Activated T-cell treated with anti-CD3 and anti-CD28 coated beads, Interleukin-2, amount 50 U/mL, for 72 hours (primary cell): ENCODE results near the gene ABCA2. TPM values are rescaled to one million over a fixed set of nuclear protein-coding genes. Genes with fewer than 3 reads are reported as not detected.

Experiments used
- ATAC-seq, 2 donors: fragments of 150-1000 bp; cut with Tn5 transposase; replicated peaks in 1 of 2; 2 replicates each; pipeline ENCODE4 v1.10.0; 2021; ENCODE audit warnings: moderate library complexity in 2 of 2, mild to moderate bottlenecking in 1 of 2
- DNase-seq, 2 donors: peaks; one replicate each; pipeline ENCODE4 v3.0.0; 2021 to 2022; ENCODE audit warnings: mixed read lengths in 1 of 2
- H3K27ac Mint-ChIP-seq: one replicate; pipeline ENCODE4 v1.8.0; 2022; ENCODE audit warnings: mild to moderate bottlenecking, moderate library complexity, mixed read lengths
- H3K27me3 Mint-ChIP-seq: one replicate; pipeline ENCODE4 v1.8.0; 2022; ENCODE audit warnings: low read depth, mixed read lengths
- H3K36me3 Mint-ChIP-seq, 2 donors: one replicate each; pipeline ENCODE4 v1.8.0; 2022; ENCODE audit warnings: mixed read lengths in 2 of 2, mild to moderate bottlenecking in 1 of 2; ENCODE audit not compliant: insufficient read depth in 2 of 2
- H3K4me1 Mint-ChIP-seq: one replicate; pipeline ENCODE4 v1.8.0; 2022; ENCODE audit warnings: low read depth, mixed read lengths
- H3K4me3 Mint-ChIP-seq, 2 donors: one replicate each; pipeline ENCODE4 v1.8.0; 2022; ENCODE audit warnings: mild to moderate bottlenecking in 2 of 2, mixed read lengths in 2 of 2, moderate library complexity in 2 of 2
- H3K9me3 Mint-ChIP-seq, 2 donors: one replicate each; pipeline ENCODE4 v1.8.0; 2022; ENCODE audit warnings: mixed read lengths in 2 of 2
- total RNA-seq, 2 donors: library from RNA; stranded (reverse); gene quantifications; one replicate each; pipeline ENCODE4 v1.2.3, GENCODE V29; 2022

ABCA2 gene
- total RNA-seq, 2 donors from 2014 or later, result 23.9 to 27.5 TPM

DNA sequence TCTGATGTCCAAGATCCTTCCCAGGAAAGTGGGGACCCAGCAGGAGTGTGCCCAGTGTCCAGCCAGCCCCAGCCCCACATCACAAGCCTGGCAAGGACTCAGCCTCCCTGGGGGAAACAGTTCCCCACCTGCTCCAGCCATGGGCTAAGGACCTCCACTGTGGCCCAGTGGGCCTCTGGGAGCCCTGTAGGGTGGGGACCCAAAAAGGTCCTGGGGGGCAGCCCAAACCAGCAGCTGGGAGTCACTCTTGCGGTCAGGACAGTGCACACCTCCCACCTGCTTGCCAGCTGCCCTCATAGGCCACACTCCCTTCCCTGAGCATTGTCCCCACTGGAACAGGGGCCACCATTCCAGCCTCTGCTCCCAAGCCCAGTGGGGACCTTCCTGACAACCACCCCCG, 1.7 kb downstream of the ABCA2 start:
- Mint-ChIP-seq H3K36me3 (no peaks in the 10 kb centered on the region), H3K4me1 (peaks cover 24% of the 10 kb centered on the region), H3K27ac (no peak overlapping the region), H3K27me3 (no peaks in the 10 kb centered on the region), H3K9me3 (no peaks in the 10 kb centered on the region), H3K4me3 (no peak overlapping the region)
- no peak for DNase-seq
- no peak for ATAC-seq

DNA sequence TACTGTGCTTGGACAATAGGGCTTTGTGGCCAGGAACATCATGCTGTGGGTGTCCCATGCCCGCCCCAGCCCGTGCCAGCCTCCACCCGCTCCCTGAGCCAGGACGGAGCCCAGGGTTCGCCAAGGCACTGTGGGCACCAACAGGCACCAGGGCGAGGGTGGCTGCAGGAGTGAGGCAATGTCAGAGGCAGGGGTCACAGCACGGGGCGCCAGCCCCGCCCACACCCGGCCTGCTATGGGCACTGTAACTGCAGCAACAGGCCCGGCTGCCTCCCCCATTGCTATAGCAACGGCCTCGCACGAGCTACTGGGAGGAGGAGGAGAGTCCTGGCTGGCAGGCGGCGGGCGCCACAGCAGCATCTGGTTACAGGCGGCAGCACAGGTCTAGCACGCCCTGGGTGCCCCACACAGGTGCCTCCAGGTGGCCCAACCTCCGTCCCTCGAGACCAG, 2.5 kb downstream of the ABCA2 start:
- no peak overlapping the region for H3K27ac Mint-ChIP-seq
- H3K27me3 Mint-ChIP-seq, result no peaks in the 10 kb centered on the region
- H3K36me3 Mint-ChIP-seq, result no peaks in the 10 kb centered on the region
- no peak for ATAC-seq
- no peak overlapping the region for H3K4me3 Mint-ChIP-seq
- peaks cover 18% of the 10 kb centered on the region for H3K4me1 Mint-ChIP-seq
- no peaks in the 10 kb centered on the region for H3K9me3 Mint-ChIP-seq
- DNase-seq, result no peak

DNA sequence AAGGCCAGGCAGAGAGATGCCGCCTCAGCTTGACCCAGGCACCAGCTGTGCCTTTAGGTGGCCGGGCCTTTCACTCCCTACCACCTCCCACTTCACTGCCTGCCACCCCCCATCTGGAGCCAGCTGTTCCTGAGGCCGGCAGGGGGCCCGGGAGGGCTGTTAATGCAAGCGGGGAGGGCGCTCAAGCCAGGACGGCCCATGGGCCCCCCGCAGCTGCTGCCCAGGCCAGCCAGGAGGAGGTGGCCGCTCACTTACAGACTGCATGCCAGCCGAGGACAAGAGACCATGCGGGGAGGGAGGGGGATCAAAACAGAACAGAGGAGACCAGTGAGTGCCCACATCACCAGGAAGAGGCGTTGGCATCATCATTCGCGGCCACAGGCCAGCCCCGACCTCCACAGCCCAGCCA, 4.5 kb downstream of the ABCA2 start:
- DNase-seq (no peak), ATAC-seq (no peak)
- Mint-ChIP-seq H3K9me3 (no peaks in the 10 kb centered on the region), H3K4me3 (no peak overlapping the region), H3K27me3 (no peaks in the 10 kb centered on the region), H3K36me3 (no peaks in the 10 kb centered on the region), H3K27ac (no peak overlapping the region), H3K4me1 (no peaks in the 10 kb centered on the region)

DNA sequence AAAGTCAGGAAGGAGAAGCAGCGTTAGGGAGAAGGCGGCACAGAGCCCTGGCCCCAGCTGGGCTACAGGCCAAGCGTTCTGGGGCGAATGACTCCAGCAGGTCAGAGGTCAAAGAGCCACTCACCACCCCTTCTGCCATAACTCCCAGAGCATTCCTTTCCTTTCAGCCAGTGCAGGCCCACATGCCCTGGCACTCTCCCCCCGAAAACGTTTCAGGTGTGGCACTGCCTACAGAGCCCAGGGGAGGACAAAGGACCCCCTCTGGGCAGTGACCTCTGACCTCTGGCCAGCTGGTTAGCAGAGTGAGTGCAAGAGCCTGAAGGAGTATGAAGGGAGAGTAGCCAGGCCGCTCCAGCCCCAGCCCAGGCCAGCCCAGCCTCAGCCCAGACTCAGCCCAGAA, 4.9 kb downstream of the ABCA2 start:
- no peak for ATAC-seq
- H3K36me3 Mint-ChIP-seq, result no peaks in the 10 kb centered on the region

DNA sequence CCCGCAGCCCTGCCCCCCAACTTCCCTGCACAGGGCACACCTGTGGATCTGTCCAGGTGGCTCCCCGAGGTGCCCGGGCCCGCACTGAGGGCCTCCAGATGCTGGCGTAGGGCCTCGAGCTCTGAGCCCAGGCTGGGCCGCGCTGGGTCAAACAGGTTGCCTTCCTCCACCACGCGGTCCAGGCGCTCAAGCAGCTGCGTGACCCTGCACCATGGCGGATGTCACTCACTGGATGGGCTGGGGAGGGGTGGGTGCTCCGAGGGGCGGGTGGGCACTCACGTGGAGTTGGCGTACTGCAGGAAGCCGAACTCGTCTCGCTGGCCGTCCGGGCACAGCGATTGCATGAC, 5.4 kb downstream of the ABCA2 start:
- Mint-ChIP-seq H3K4me3 (no peak overlapping the region), H3K27me3 (no peaks in the 10 kb centered on the region), H3K36me3 (no peaks in the 10 kb centered on the region), H3K9me3 (no peaks in the 10 kb centered on the region), H3K27ac (no peak overlapping the region), H3K4me1 (no peaks in the 10 kb centered on the region)
- ATAC-seq, result peak in 1 of 2 donors; percentile 1
- no peak for DNase-seq

More for the DNA sequence above, 4.9 kb downstream of the ABCA2 start:
- H3K4me1 Mint-ChIP-seq, result no peaks in the 10 kb centered on the region
- no peaks in the 10 kb centered on the region for H3K27me3 Mint-ChIP-seq
- H3K4me3 Mint-ChIP-seq, result no peak overlapping the region
- H3K9me3 Mint-ChIP-seq, result no peaks in the 10 kb centered on the region
- no peak for DNase-seq
- H3K27ac Mint-ChIP-seq, result no peak overlapping the region

DNA sequence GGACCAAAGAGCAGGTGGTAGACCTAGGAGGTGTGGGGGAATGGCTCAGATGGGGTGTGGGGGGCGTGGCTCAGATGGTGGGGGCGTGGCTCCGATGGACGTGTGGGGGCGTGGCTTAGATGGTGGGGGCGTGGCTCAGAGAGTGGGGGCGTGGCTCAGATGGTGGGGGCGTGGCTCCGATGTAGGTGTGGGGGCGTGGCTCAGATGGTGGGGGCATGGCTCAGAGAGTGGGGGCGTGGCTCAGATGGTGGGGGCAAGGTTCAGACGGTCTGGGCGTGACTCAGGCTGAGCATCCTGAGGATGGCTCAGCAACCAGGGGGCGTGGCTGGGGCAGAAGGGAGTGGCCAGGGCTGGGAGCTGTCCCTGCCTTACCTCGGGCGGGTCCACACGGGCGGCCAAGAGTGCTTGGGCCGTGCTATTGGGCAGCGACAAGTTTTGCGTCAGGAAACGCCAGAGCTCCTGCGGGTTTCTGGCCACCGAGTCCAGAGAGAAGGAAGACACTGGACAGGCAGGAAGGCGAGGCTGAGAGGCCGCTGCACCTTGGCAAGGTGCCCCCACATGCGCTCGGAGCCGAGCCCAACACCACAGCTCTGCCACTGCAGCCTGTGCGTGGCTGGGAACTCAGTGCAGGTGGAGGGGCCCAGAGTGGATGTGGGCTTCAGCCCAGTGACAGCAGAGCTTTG, 5.9 kb downstream of the ABCA2 start:
- H3K36me3 Mint-ChIP-seq, result no peaks in the 10 kb centered on the region
- H3K27me3 Mint-ChIP-seq, result no peaks in the 10 kb centered on the region
- no peaks in the 10 kb centered on the region for H3K9me3 Mint-ChIP-seq
- no peak overlapping the region for H3K27ac Mint-ChIP-seq
- ATAC-seq, result peak; percentile 89 to 93
- no peaks in the 10 kb centered on the region for H3K4me1 Mint-ChIP-seq
- DNase-seq, result peak; percentile 88
- H3K4me3 Mint-ChIP-seq, result no peak overlapping the region

DNA sequence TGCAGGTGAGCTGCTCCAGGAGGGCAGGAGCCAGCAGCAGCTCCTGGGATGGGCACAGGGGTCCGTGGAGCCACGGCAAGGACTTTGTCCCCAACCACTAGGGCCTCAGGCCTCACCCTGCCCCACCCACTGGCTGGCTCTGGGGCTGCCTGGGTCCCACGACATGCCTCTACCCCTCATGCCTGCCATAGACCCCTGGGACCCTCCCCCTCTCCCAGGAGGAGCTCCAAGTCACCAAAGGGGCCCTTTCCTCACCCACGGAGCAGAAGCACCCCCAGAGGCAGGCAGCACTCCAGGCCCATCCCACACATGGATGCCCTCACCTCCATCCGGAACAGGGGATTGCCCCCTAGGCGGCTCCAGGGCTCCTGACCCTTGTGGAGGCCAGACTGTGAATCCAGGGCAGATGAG, 6.5 kb downstream of the ABCA2 start:
- Mint-ChIP-seq H3K4me3 (no peak overlapping the region), H3K27ac (no peak overlapping the region), H3K36me3 (no peaks in the 10 kb centered on the region), H3K9me3 (no peaks in the 10 kb centered on the region), H3K4me1 (no peaks in the 10 kb centered on the region), H3K27me3 (no peaks in the 10 kb centered on the region)
- ATAC-seq, result peak in 1 of 2 donors; percentile 10
- DNase-seq, result no peak

DNA sequence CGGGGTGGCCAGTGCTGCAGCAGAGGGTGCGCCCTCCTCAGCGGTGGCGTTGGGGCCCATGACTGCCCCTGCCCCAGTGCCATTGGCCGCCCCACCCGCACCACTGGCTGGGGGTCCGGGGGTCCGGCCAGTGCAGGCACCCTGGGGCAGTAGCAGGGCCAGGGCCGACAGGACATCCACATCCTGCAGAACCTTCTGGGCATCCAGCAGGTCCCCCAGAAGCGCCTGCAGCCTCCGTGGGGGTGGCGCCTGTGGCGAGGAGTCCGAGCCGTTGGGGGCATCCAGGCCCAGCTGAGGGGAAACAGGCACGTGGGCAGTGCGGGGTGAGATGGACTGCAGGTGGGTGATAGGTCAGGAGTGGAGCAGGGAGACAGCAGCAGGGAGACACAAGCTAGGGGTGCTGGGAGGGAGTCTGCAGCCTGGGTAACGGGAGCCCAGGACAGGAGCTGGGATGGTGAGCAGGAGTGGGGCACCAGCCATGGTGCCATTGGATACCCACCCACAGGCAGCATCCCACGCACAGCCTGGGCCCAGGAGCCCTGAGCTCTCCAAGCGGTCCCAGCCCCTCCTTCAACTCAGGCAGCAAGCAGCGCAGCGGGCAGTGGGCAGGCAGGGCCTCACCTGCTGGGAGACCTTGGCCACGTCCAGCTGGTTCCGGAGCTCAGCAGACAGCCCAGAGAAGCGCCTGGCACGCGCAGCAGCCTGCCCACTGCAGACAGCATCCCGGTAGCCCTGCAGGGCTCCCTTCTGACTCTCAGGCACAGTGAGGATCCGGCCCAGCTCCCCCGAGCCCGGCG, 7.1 kb downstream of the ABCA2 start:
- no peak overlapping the region for H3K4me3 Mint-ChIP-seq
- H3K4me1 Mint-ChIP-seq, result no peaks in the 10 kb centered on the region
- ATAC-seq (no peak), DNase-seq (no peak)
- no peak overlapping the region for H3K27ac Mint-ChIP-seq
- no peaks in the 10 kb centered on the region for H3K9me3 Mint-ChIP-seq
- H3K27me3 Mint-ChIP-seq, result no peaks in the 10 kb centered on the region
- H3K36me3 Mint-ChIP-seq, result no peaks in the 10 kb centered on the region

DNA sequence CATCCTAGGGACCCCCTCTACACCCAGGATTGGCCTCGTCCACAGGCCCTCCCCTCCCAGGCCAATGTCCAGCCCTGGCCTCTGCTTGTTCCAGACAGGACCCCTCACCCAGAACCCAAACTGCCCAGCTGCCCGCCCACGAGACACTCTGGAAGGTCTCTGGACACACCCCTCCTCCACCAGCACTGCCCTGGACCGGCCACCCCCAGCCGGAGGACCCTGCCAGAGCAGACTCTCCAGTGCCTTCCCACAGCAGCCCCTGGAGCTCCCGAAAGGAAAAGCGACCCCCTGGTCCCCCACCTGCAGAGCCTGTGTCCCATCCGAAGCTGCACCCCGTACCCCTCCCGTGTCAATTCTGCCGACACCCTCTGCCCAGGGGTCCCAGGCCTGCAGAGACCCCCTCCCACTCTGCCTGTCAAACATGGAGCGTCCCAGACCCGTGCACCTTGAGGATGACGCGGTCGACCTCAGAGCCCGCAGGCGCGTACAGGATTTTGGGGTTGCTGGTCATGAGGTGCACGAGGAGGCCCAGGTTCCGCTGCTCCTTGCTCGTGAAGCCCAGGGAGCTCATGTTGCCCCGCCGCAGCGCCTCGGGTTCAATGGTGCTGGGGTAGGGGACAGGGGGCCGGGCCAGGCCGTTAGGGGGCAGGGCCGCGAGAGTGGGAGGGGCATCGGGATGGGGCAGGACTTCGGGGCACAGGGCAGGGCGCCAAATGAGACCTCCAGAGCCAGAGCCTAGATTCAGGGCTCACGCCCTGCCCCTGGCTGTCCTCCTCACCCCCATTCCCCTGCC, 8.0 kb downstream of the ABCA2 start:
- H3K27me3 Mint-ChIP-seq, result no peaks in the 10 kb centered on the region
- no peak for DNase-seq
- no peaks in the 10 kb centered on the region for H3K9me3 Mint-ChIP-seq
- no peak overlapping the region for H3K4me3 Mint-ChIP-seq
- no peak overlapping the region for H3K27ac Mint-ChIP-seq
- no peaks in the 10 kb centered on the region for H3K4me1 Mint-ChIP-seq
- H3K36me3 Mint-ChIP-seq, result no peaks in the 10 kb centered on the region
- ATAC-seq, result no peak

DNA sequence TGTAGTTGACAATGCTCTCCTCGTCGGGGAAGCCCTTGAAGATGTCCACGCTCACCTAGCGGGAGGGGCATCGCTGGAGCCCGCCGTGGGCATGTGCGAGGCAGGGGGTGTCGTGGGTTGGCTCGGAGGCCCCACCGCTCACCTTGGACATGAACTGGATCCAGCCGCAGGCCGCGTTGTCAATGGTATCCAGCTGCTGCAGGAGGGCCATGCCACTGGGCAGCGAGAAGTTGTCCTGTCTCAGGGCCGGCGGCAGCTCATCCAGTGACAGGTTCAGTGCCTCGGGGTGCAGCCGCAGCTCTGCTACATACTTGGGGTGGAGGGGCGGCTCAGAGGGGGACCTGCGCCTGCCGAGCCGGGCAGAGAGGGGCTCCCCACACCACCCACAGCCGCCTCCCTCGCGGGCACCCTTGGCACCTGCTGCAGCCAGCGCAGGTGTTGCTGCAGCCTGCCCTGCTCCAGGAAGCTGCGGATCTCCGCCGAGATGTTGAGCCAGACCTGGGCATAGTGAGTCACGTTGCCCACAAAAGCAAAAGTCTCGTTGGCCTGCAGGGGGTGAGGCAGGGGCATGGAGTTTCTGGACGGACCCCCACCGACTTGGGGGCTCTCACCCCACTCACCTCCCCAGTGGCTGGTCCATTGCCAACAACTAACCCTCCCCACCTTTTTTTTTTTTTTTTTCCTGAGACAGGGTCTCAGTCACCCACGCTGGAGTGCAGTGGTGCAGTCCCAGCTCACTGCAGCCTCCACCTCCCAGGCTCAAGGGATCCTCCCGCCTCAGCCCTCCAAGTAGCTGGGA, 9.1 kb downstream of the ABCA2 start:
- ATAC-seq (no peak), DNase-seq (no peak)
- Mint-ChIP-seq H3K4me1 (no peaks in the 10 kb centered on the region), H3K36me3 (no peaks in the 10 kb centered on the region), H3K27ac (no peak overlapping the region), H3K9me3 (no peaks in the 10 kb centered on the region), H3K27me3 (no peaks in the 10 kb centered on the region), H3K4me3 (no peak overlapping the region)

DNA sequence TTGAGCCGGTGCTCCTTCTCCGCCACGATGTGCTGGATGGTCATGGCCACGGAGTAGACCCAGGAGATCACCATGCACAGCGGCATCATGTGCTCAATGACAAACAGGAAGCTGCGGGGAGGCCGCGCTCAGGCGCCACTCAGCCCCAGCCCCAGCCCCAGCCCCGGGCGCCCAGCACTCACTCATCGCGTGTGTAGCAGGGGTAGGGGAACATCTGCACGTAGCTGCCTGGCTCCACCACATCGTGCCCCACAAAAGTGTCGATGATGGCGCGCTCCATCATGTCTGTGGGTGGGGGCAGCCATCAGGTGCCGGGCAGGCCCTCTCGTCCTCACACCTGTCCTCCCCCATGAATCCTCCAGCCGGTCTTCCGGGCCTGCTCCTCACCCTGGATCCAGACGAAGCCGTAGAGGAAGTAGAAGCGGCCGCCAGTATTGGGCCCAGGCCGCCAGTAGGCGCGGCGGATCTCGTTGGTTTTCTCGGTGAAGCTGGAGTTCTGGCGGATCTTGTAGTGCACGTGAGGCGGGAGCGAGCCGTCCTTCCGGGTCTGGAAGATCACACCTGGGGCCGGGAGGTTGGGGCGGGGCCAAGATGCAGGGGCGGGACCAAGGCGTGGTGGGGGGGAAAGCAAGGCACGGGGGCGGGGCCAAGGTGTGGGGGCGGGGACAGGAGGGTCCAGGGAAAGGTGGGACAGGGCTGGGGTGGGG, 10.1 kb downstream of the ABCA2 start:
- DNase-seq, result no peak
- Mint-ChIP-seq H3K27ac (no peak overlapping the region), H3K27me3 (no peaks in the 10 kb centered on the region), H3K4me3 (no peak overlapping the region), H3K36me3 (no peaks in the 10 kb centered on the region), H3K4me1 (no peaks in the 10 kb centered on the region), H3K9me3 (no peaks in the 10 kb centered on the region)
- ATAC-seq, result no peak

DNA sequence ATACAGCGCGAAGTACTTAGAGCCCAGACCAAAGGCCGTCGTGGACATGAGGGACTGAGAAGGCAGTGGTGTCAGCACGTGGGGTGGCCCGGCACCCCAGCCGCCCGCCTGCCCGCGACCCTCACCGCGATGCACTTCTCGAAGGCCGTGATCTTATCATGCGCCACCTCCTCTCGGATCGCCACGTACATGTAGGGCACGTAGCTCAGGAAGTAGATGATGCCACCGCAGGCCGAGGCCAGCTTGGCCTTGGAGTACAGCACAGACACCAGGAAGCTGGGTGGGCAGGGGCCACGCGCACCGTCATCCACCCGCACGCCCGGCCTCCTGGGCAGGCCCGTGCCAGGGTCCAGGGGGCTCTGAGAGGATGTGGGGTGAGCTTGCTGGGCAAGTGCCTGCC, 11.0 kb downstream of the ABCA2 start:
- Mint-ChIP-seq H3K27ac (no peak overlapping the region), H3K4me1 (no peaks in the 10 kb centered on the region)
- ATAC-seq, result no peak

More for the DNA sequence above, 11.0 kb downstream of the ABCA2 start:
- H3K9me3 Mint-ChIP-seq, result no peaks in the 10 kb centered on the region
- H3K36me3 Mint-ChIP-seq, result no peaks in the 10 kb centered on the region
- no peak for DNase-seq
- no peak overlapping the region for H3K4me3 Mint-ChIP-seq
- H3K27me3 Mint-ChIP-seq, result no peaks in the 10 kb centered on the region
